Keratinocyte (primary cell): Measurements from ENCODE around the gene USH1C. TPM values are rescaled to one million over a fixed set of nuclear protein-coding genes. Genes with fewer than 3 reads are reported as not detected.

Experiments
- DNase-seq: peaks from one replicate; pipeline ENCODE4 v3.0.0-alpha.2; 2011; ENCODE audit warnings: low read depth, missing footprints, low spot score
- FAIRE-seq: peaks from 2 replicates; lab custom pipeline; 2011; peaks lifted over from hg19 to GRCh38; lab: Jason Lieb, UNC
- H2AFZ ChIP-seq: 2 replicates; pipeline ENCODE4 v1.6.0; 2012; ENCODE audit warnings: low read length, control low read depth, inconsistent platforms; ENCODE audit not compliant: control insufficient read depth
- H3K27ac ChIP-seq: 2 replicates; pipeline ENCODE4 v1.5.1; 2011; ENCODE audit warnings: low read length; ENCODE audit not compliant: control insufficient read depth, insufficient read depth
- H3K27me3 ChIP-seq: 3 replicates; pipeline ENCODE4 v1.6.0; 2011; ENCODE audit warnings: low read length; ENCODE audit not compliant: control insufficient read depth, insufficient read depth; ENCODE audit errors: extremely low read depth
- H3K36me3 ChIP-seq, 2 experiments: 2 replicates in 1 of 2; 3 replicates in 1 of 2; pipeline ENCODE4 v1.5.1; 2011; ENCODE audit warnings: low read length in 2 of 2, mild to moderate bottlenecking in 1 of 2; ENCODE audit not compliant: control insufficient read depth in 2 of 2, insufficient read depth in 2 of 2; ENCODE audit errors: extremely low read depth in 1 of 2
- H3K4me1 ChIP-seq: 3 replicates; pipeline ENCODE4 v1.5.1; 2011; ENCODE audit warnings: low read length; ENCODE audit not compliant: control insufficient read depth, insufficient read depth; ENCODE audit errors: extremely low read depth
- H3K4me2 ChIP-seq: 3 replicates; pipeline ENCODE4 v1.6.0; 2011; ENCODE audit warnings: low read depth, low read length; ENCODE audit not compliant: control insufficient read depth, insufficient read depth; ENCODE audit errors: extremely low read depth
- H3K4me3 ChIP-seq, 3 experiments: fragments of 200-600 bp in 1 of 3; sonication (generic) in 1 of 3; 2 replicates in 2 of 3; 3 replicates in 1 of 3; pipeline ENCODE4 v1.5.1; 2011 to 2016; ENCODE audit warnings: low read length in 3 of 3, mild to moderate bottlenecking in 3 of 3, control low read depth in 2 of 3, inconsistent platforms in 1 of 3, low read depth in 1 of 3, mixed read lengths in 1 of 3, mixed run types in 1 of 3, moderate library complexity in 1 of 3; ENCODE audit not compliant: control insufficient read depth in 2 of 3, insufficient read depth in 2 of 3; ENCODE audit errors: extremely low read depth in 1 of 3
- H3K79me2 ChIP-seq: 2 replicates; pipeline ENCODE4 v1.6.0; 2012; ENCODE audit warnings: low read length; ENCODE audit not compliant: control insufficient read depth, insufficient read depth
- H3K9ac ChIP-seq: 3 replicates; pipeline ENCODE4 v1.6.0; 2011; ENCODE audit warnings: low read length; ENCODE audit not compliant: control insufficient read depth, insufficient read depth; ENCODE audit errors: extremely low read depth
- H3K9me1 ChIP-seq: 3 replicates; pipeline ENCODE4 v1.6.0; 2011; ENCODE audit warnings: low read length; ENCODE audit not compliant: control insufficient read depth, insufficient read depth; ENCODE audit errors: extremely low read depth
- H3K9me3 ChIP-seq: 2 replicates; pipeline ENCODE4 v1.5.1; 2012; ENCODE audit warnings: low read depth, low read length; ENCODE audit not compliant: control insufficient read depth
- H4K20me1 ChIP-seq: 3 replicates; pipeline ENCODE4 v1.6.0; 2011; ENCODE audit warnings: low read length; ENCODE audit not compliant: control insufficient read depth, insufficient read depth; ENCODE audit errors: extremely low read depth
- CTCF ChIP-seq, 3 experiments: IDR thresholded peaks in 1 of 3; conservative IDR thresholded peaks in 1 of 3; optimal IDR thresholded peaks in 1 of 3; 2 replicates in 2 of 3; 3 replicates in 1 of 3; pipeline versions ENCODE3 to v1.5.1; 2011; ENCODE audit warnings: low read length in 3 of 3, mild to moderate bottlenecking in 3 of 3, moderate library complexity in 2 of 3, control low read depth in 1 of 3, inconsistent platforms in 1 of 3; ENCODE audit not compliant: insufficient read depth in 2 of 3; ENCODE audit errors: extremely low read depth in 1 of 3
- EZH2 ChIP-seq: IDR thresholded peaks from one replicate; pipeline ENCODE4 v1.6.1; 2012; ENCODE audit warnings: inconsistent platforms, mild to moderate bottlenecking, low read length, moderate library complexity
- dilution Hi-C: fragments of 300-500 bp; cut with MboI; formaldehyde crosslinking; loops from one replicate; pipeline ENCODE4 v1.7.0; 2020; ENCODE audit warnings: low sequenced_read_pairs; ENCODE audit not compliant: extremely low pct_ligation_motif_present
- polyA plus RNA-seq, 5 experiments: library from polyadenylated mRNA; depleted of rRNA in 3 of 5; stranded (reverse) in 3 of 5; stranded (forward) in 1 of 5; unstranded in 1 of 5; fragments of >200 nt; gene quantifications; 1 replicate in 1 of 5; 2 replicates in 3 of 5; 3 replicates in 1 of 5; pipeline versions ENCODE4 v1.2.1 to v1.2.3, GENCODE V29; 2011 to 2012; ENCODE audit warnings: missing spikeins in 2 of 5, low read depth in 1 of 5, low replicate concordance in 1 of 5

USH1C gene
- polyA plus RNA-seq, 1 donor (not counting 4 experiments of a cell fraction or from before 2014, with no cell fraction given) = not detected

- Histone ChIP-seq H3K4me1 (no peaks in the 10 kb centered on the region), H3K4me3 (no peak overlapping the region), H3K27ac (no peak overlapping the region), H3K9ac (no peak overlapping the region), H3K27me3 (peaks cover 8% of the 10 kb centered on the region), H3K9me3 (no peaks in the 10 kb centered on the region), H3K79me2 (no peaks in the 10 kb centered on the region), H3K36me3 (no peaks in the 10 kb centered on the region), H4K20me1 (no peaks in the 10 kb centered on the region), H2AFZ (no peak overlapping the region), H3K9me1 (no peaks in the 10 kb centered on the region), H3K4me2 (no peak overlapping the region)
- dilution Hi-C loops = no loop called here
- DNase-seq (no peak), FAIRE-seq (no peak)
- no peak for TF ChIP-seq CTCF (optimal IDR thresholded peaks at IDR 0.05 in 1 of 3, IDR thresholded peaks at IDR 0.05 in 1 of 3, conservative IDR thresholded peaks at IDR 0.05 in 1 of 3; ENCODE audit: extremely low read depth in 1 of 3, insufficient read depth in 2 of 3, low read length in 3 of 3)
- TF ChIP-seq EZH2 = no peak
Observed at GRCh38 chr11:17558025-17558780, 14.0 kb upstream of the USH1C start.

DNA sequence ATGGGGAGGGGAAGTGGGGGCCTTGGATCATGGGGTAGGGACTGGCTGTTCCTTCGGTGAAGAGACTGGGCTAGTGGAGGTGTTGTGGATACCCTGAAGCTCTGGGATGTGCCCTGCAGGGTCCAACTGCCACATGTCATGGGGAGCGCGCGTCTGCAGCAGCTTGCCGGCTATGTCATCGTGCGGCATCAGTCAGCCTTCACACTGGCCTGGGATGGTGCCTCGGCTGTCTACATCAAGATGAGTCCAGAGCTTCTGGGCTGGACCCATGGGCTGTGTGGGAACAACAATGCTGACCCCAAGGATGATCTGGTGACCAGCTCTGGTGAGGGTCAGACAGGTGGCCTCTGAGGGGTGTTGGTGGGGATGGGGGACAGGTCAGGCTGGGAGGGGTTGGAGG, 12.8 kb upstream of the USH1C start:
- dilution Hi-C loops = no loop called here
- Histone ChIP-seq H3K27ac (no peak overlapping the region), H3K27me3 (peaks cover 8% of the 10 kb centered on the region), H3K36me3 (no peaks in the 10 kb centered on the region), H3K79me2 (no peaks in the 10 kb centered on the region), H2AFZ (no peak overlapping the region), H3K9me3 (no peaks in the 10 kb centered on the region), H3K4me3 (no peak overlapping the region), H3K9me1 (no peaks in the 10 kb centered on the region), H3K4me1 (no peaks in the 10 kb centered on the region), H3K4me2 (no peak overlapping the region), H3K9ac (no peak overlapping the region), H4K20me1 (no peaks in the 10 kb centered on the region)
- FAIRE-seq (no peak), DNase-seq (no peak)
- TF ChIP-seq EZH2 = no peak
- TF ChIP-seq CTCF (optimal IDR thresholded peaks at IDR 0.05 in 1 of 3, IDR thresholded peaks at IDR 0.05 in 1 of 3, conservative IDR thresholded peaks at IDR 0.05 in 1 of 3; ENCODE audit: extremely low read depth in 1 of 3, insufficient read depth in 2 of 3, low read length in 3 of 3) = no peak
